K562 (cell line): ENCODE measurements around the gene KCNG4. TPM values are rescaled to one million over a fixed set of nuclear protein-coding genes. Genes with fewer than 3 reads are reported as not detected.

Source experiments
- CEBPZ ChIP-seq: fragments of 150-350 bp; IDR thresholded peaks from 2 replicates; pipeline ENCODE4 v1.6.1; 2014; ENCODE audit warnings: low read depth, mild to moderate bottlenecking, low read length, borderline replicate concordance
- KLF6 ChIP-seq: fragments of 250-450 bp; sonication (Bioruptor Pico); IDR thresholded peaks from 2 replicates; pipeline ENCODE4 v1.4.0; 2020; ENCODE audit warnings: mild to moderate bottlenecking, moderate library complexity, borderline replicate concordance
- XRCC4 ChIP-seq: IDR thresholded peaks from one replicate; pipeline ENCODE4 v1.6.1; 2011; ENCODE audit not compliant: insufficient read depth, insufficient read length; ENCODE audit errors: extremely low read depth
- ZBTB12 ChIP-seq: fragments of 250-450 bp; sonication (Bioruptor Pico); IDR thresholded peaks from 2 replicates; pipeline ENCODE4 v1.4.0; 2020
- ZNF23 ChIP-seq: fragments of 250-450 bp; sonication (Bioruptor Pico); IDR thresholded peaks from 2 replicates; pipeline ENCODE4 v1.4.0; 2020; ENCODE audit warnings: mild to moderate bottlenecking
- ZNF277 ChIP-seq: fragments of 250-450 bp; sonication (Bioruptor Pico); IDR thresholded peaks from 2 replicates; pipeline ENCODE4 v1.8.0; 2022; ENCODE audit warnings: inconsistent platforms, mild to moderate bottlenecking, moderate library complexity, borderline replicate concordance
- ZNF318 ChIP-seq, 2 experiments: fragments of 450-650 bp; IDR thresholded peaks; 2 replicates each; pipeline ENCODE4 v1.6.1; 2016; ENCODE audit warnings: mild to moderate bottlenecking in 2 of 2, borderline replicate concordance in 1 of 2, low read depth in 1 of 2, moderate library complexity in 1 of 2
- ZNF398 ChIP-seq: fragments of 250-450 bp; sonication (Bioruptor Pico); IDR thresholded peaks from 2 replicates; pipeline ENCODE4 v1.8.0; 2021; ENCODE audit warnings: moderate library complexity, mild to moderate bottlenecking, inconsistent platforms
- polyA plus RNA-seq, 8 experiments: library from polyadenylated mRNA; depleted of rRNA in 4 of 8; stranded (reverse) in 5 of 8; unstranded in 3 of 8; fragments of >200 nt; fragmentation: Nextera tagmentation in 2 of 8; fragmentation: Illumina TruSeq in 1 of 8; extraction: Ambion mirVana in 2 of 8; extraction: Trizol in 1 of 8; gene quantifications; 2 replicates each; pipeline versions ENCODE4 v1.2.1 to v1.2.3, GENCODE V29; 2011 to 2014; ENCODE audit warnings: inconsistent platforms in 1 of 8, missing spikeins in 1 of 8
- total RNA-seq, 7 experiments: library from RNA; depleted of rRNA in 6 of 7; stranded (reverse); fragments of >200 nt in 6 of 7; fragmentation: Illumina TruSeq in 2 of 7; extraction: Trizol in 2 of 7; gene quantifications; 2 replicates each; pipeline versions ENCODE4 v1.2.1 to v1.2.3, GENCODE V29; 2011 to 2021; ENCODE audit warnings: low replicate concordance in 1 of 7

The KCNG4 gene
- total and polyA plus RNA-seq, 9 of the 15 experiments (the other 6 are each of a cell fraction or from before 2014, with no cell fraction given): not detected

- TF ChIP-seq KLF6 (CRISPR knock-in tag) (no peak), ZNF318 (IDR thresholded peaks at IDR 0.05; ENCODE audit: borderline replicate concordance in 1 of 2, low read depth in 1 of 2) (no peak), ZBTB12 (CRISPR knock-in tag) (no peak), CEBPZ (no peak), ZNF277 (CRISPR knock-in tag) (no peak), ZNF398 (CRISPR knock-in tag) (no peak), XRCC4 (no peak), ZNF23 (CRISPR knock-in tag) (no peak)
Measured at GRCh38 chr16:84175350-84176081, 64.3 kb downstream of the KCNG4 start (continued).
